IMR-90 (cell line): Measurements from ENCODE around the gene FOXN3. TPM values are rescaled to one million over a fixed set of nuclear protein-coding genes. Genes with fewer than 3 reads are reported as not detected.

Experiments used
- ATAC-seq: fragments of 200-7000 bp; cut with Tn5 transposase; 2 replicates; pipeline ENCODE4 v1.9.1; 2020; ENCODE audit warnings: low read depth, mild to moderate bottlenecking, moderate library complexity
- BruUV-seq: library from RNA; stranded (reverse); fragments of 400-500 nt; replicated peaks from 2 replicates; lab custom pipeline; 2021; lab: Mats Ljungman, UMichigan
- CTCF ChIA-PET: fragments of 300-600 bp; formaldehyde crosslinking; extraction: SDS; loops from one replicate; lab custom pipeline; 2021; ENCODE audit warnings: antibody characterized with exemption; lab: Yijun Ruan, JAX
- POLR2A ChIA-PET: fragments of 300-600 bp; sonication (Branson Sonifier 250); formaldehyde crosslinking; loops from one replicate; lab custom pipeline; 2022; ENCODE audit warnings: antibody characterized with exemption; ENCODE audit not compliant: unreplicated experiment; lab: Charles Lee
- DNase-seq: peaks from one replicate; pipeline ENCODE4 v3.0.0; 2013
- H2AFZ ChIP-seq: replicated peaks from 2 replicates; pipeline ENCODE3; 2013; ENCODE audit warnings: low read length, mild to moderate bottlenecking; ENCODE audit not compliant: poor library complexity
- H2AK5ac ChIP-seq: 2 replicates; pipeline ENCODE4 v1.6.1; 2013; ENCODE audit warnings: low read depth, low read length, inconsistent platforms
- H2AK9ac ChIP-seq: replicated peaks from 2 replicates; pipeline ENCODE3; 2013; ENCODE audit warnings: mild to moderate bottlenecking, low read depth, low read length, moderate library complexity; ENCODE audit not compliant: poor library complexity
- H2BK120ac ChIP-seq: 2 replicates; pipeline ENCODE4 v1.6.1; 2013; ENCODE audit warnings: low read depth, low read length, inconsistent platforms
- H2BK15ac ChIP-seq: 3 replicates; pipeline ENCODE4 v1.6.1; 2013; ENCODE audit warnings: low read depth, low read length, inconsistent platforms
- H2BK20ac ChIP-seq: 2 replicates; pipeline ENCODE4 v1.6.1; 2013; ENCODE audit warnings: low read depth, mild to moderate bottlenecking, inconsistent platforms, low read length, moderate library complexity
- H2BK5ac ChIP-seq: 2 replicates; pipeline ENCODE4 v1.6.1; 2013; ENCODE audit warnings: mild to moderate bottlenecking, low read depth, low read length, inconsistent platforms; ENCODE audit not compliant: poor library complexity, severe bottlenecking
- H3K14ac ChIP-seq: replicated peaks from 2 replicates; pipeline ENCODE4 v1.6.1; 2013; ENCODE audit warnings: low read depth, low read length, inconsistent platforms
- H3K18ac ChIP-seq: 2 replicates; pipeline ENCODE4 v1.6.1; 2013; ENCODE audit warnings: low read depth, low read length, control low read depth
- H3K23ac ChIP-seq: 2 replicates; pipeline ENCODE4 v1.6.1; 2013; ENCODE audit warnings: low read depth, low read length, inconsistent platforms
- H3K27ac ChIP-seq: 2 replicates; pipeline ENCODE4 v1.5.1; 2013; ENCODE audit warnings: mild to moderate bottlenecking, control low read depth, low read length; ENCODE audit not compliant: insufficient read depth
- H3K27me3 ChIP-seq: 2 replicates; pipeline ENCODE4 v1.6.1; 2013; ENCODE audit warnings: low read length; ENCODE audit not compliant: control insufficient read depth, insufficient read depth
- H3K36me3 ChIP-seq: 2 replicates; pipeline ENCODE4 v1.6.1; 2013; ENCODE audit warnings: low read length, mixed read lengths; ENCODE audit not compliant: control insufficient read depth, insufficient read depth
- H3K4ac ChIP-seq: 2 replicates; pipeline ENCODE4 v1.6.1; 2013; ENCODE audit warnings: low read depth, low read length, inconsistent platforms
- H3K4me1 ChIP-seq: 2 replicates; pipeline ENCODE4 v1.6.1; 2013; ENCODE audit warnings: low read length, mixed read lengths; ENCODE audit not compliant: control insufficient read depth, insufficient read depth
- H3K4me2 ChIP-seq: 2 replicates; pipeline ENCODE4 v1.6.1; 2013; ENCODE audit warnings: low read depth, mild to moderate bottlenecking, control low read depth, low read length, moderate library complexity
- H3K4me3 ChIP-seq: 2 replicates; pipeline ENCODE4 v1.5.1; 2013; ENCODE audit warnings: low read depth, mild to moderate bottlenecking, control low read depth, low read length, moderate library complexity; ENCODE audit not compliant: insufficient read depth
- H3K56ac ChIP-seq: 2 replicates; pipeline ENCODE4 v1.6.1; 2013; ENCODE audit warnings: low read length, inconsistent platforms; ENCODE audit not compliant: insufficient read depth; ENCODE audit errors: extremely low read depth
- H3K79me1 ChIP-seq, 2 experiments: 2 replicates each; pipeline ENCODE4 v1.6.1; 2013; ENCODE audit warnings: low read length in 2 of 2, inconsistent platforms in 1 of 2, low read depth in 1 of 2
- H3K9ac ChIP-seq: 2 replicates; pipeline ENCODE4 v1.6.1; 2013; ENCODE audit warnings: low read depth, low read length, control low read depth
- H3K9me1 ChIP-seq: 2 replicates; pipeline ENCODE4 v1.6.1; 2013; ENCODE audit warnings: low read length, inconsistent platforms; ENCODE audit not compliant: insufficient read depth
- H3K9me3 ChIP-seq: 2 replicates; pipeline ENCODE4 v1.6.1; 2013; ENCODE audit warnings: low read length; ENCODE audit not compliant: control insufficient read depth, insufficient read depth
- H4K20me1 ChIP-seq: 2 replicates; pipeline ENCODE4 v1.6.1; 2013; ENCODE audit warnings: low read length, inconsistent platforms; ENCODE audit not compliant: insufficient read depth
- H4K5ac ChIP-seq: 2 replicates; pipeline ENCODE4 v1.6.1; 2013; ENCODE audit warnings: mild to moderate bottlenecking, low read depth, low read length, control low read depth
- H4K8ac ChIP-seq, 2 experiments: 2 replicates each; pipeline ENCODE4 v1.6.1; 2013; ENCODE audit warnings: low read depth in 2 of 2, low read length in 2 of 2, control low read depth in 1 of 2, inconsistent platforms in 1 of 2
- H4K91ac ChIP-seq: 2 replicates; pipeline ENCODE4 v1.6.1; 2013; ENCODE audit warnings: low read depth, low read length, inconsistent platforms; ENCODE audit not compliant: insufficient read depth
- CTCF ChIP-seq: conservative IDR thresholded peaks from 2 replicates; pipeline ENCODE4 v1.5.1; 2012; ENCODE audit warnings: mild to moderate bottlenecking, low read depth, low read length, improper control_type of control experiment
- MAZ ChIP-seq: IDR thresholded peaks from 2 replicates; pipeline ENCODE4 v1.6.1; 2012; ENCODE audit warnings: low read depth, mild to moderate bottlenecking, low read length, improper control_type of control experiment, moderate library complexity, borderline replicate concordance
- USF2 ChIP-seq: fragments of 150-350 bp; IDR thresholded peaks from 2 replicates; pipeline ENCODE4 v1.6.1; 2017; ENCODE audit warnings: mild to moderate bottlenecking, antibody characterized with exemption, low read length, low read depth
- WGBS, 2 experiments: methylation state at CpG; one replicate each; pipeline versions ENCODE4 v1.1.5 to v1.1.7; 2013; ENCODE audit warnings: missing lambda C conversion rate in 2 of 2; ENCODE audit not compliant: insufficient read length in 1 of 2; ENCODE audit errors: extremely low coverage in 2 of 2; 5-methylcytosine and 5-hydroxymethylcytosine counted together
- dilution Hi-C: fragments of 300-500 bp; cut with HindIII; formaldehyde crosslinking; loops from one replicate; pipeline ENCODE4 v1.14.3; 2018; ENCODE audit warnings: low sequenced_read_pairs; ENCODE audit not compliant: unreplicated experiment
- in situ Hi-C: fragments of 300-500 bp; cut with MboI; formaldehyde crosslinking; loops from 3 replicates; pipeline ENCODE4 v1.14.3; 2019; ENCODE audit warnings: low sequenced_read_pairs, inconsistent platforms, mixed read lengths
- intact Hi-C: fragments of 100-400 bp; cut with micrococcal nuclease; formaldehyde crosslinking; loops from 2 replicates; pipeline ENCODE4 v1.10.0; 2022
- polyA plus RNA-seq, 3 experiments: library from polyadenylated mRNA; depleted of rRNA; stranded (reverse); fragments of >200 nt; gene quantifications; 2 replicates each; pipeline ENCODE4 v1.2.3, GENCODE V29; 2012; ENCODE audit warnings: low replicate concordance in 1 of 3
- total RNA-seq: library from RNA; depleted of rRNA; stranded (reverse); fragments of >200 nt; gene quantifications from 2 replicates; pipeline ENCODE4 v1.2.3, GENCODE V29; 2012

Gene FOXN3
- total and polyA plus RNA-seq, 2 of the 4 experiments (the other 2 are of a cell fraction) = 22.6 to 33.7 TPM

GRCh38 chr14:89293314-89293916 is 123.6 kb downstream of the FOXN3 start:
- Histone ChIP-seq H3K56ac (no peak overlapping the region), H3K27me3 (no peaks in the 10 kb centered on the region), H2AFZ (no peak overlapping the region), H3K9me1 (peaks cover 14% of the 10 kb centered on the region; the same call in 1 of the 2 replicates), H3K4me2 (no peak overlapping the region), H3K18ac (no peak overlapping the region), H3K27ac (no peak overlapping the region), H2BK15ac (no peak overlapping the region), H3K4me1 (peaks cover 3% of the 10 kb centered on the region; the same call in 1 of the 2 replicates), H2BK5ac (no peak overlapping the region), H3K9me3 (no peaks in the 10 kb centered on the region), H2BK20ac (no peak overlapping the region), H3K36me3 (peaks cover 15% of the 10 kb centered on the region), H4K91ac (no peak overlapping the region), H2BK120ac (no peak overlapping the region), H4K20me1 (peaks cover 13% of the 10 kb centered on the region), H4K8ac (no peak overlapping the region), H3K9ac (no peak overlapping the region), H3K14ac (no peak overlapping the region), H3K4ac (no peak overlapping the region), H3K23ac (no peak overlapping the region), H3K79me1 (peaks cover 41 to 71% of the 10 kb centered on the region in 2 experiments), H2AK5ac (no peak overlapping the region), H2AK9ac (no peak overlapping the region), H4K5ac (no peak overlapping the region), H3K4me3 (no peak overlapping the region)
- DNase-seq = no peak
- intact Hi-C loops = no loop called here
- no peak for TF ChIP-seq USF2
- TF ChIP-seq MAZ = no peak
- TF ChIP-seq CTCF = no peak
- dilution Hi-C loops = no loop called here
- ChIA-PET POLR2A (no interaction called here), CTCF (no interaction called here)
- ATAC-seq = no peak
- no CpG with 5 or more reads among the region's 6 CpGs for WGBS, 2 experiments
- in situ Hi-C loops = no loop called here
- BruUV-seq = no TSS peak
